GM18511 (cell line): ENCODE data around the gene BCL6B.
"Not testable (repeated sequence)": the region's sequence is repeated elsewhere in the genome, so short reads cannot be mapped to it uniquely, and the experiment has no call there.

Experiments
- ATAC-seq: cut with Tn5 transposase; IDR thresholded peaks from one replicate; pipeline ENCODE4 v1.9.1; 2021; ENCODE audit warnings: mild to moderate bottlenecking, moderate library complexity; ENCODE audit not compliant: unreplicated experiment

Gene BCL6B

DNA sequence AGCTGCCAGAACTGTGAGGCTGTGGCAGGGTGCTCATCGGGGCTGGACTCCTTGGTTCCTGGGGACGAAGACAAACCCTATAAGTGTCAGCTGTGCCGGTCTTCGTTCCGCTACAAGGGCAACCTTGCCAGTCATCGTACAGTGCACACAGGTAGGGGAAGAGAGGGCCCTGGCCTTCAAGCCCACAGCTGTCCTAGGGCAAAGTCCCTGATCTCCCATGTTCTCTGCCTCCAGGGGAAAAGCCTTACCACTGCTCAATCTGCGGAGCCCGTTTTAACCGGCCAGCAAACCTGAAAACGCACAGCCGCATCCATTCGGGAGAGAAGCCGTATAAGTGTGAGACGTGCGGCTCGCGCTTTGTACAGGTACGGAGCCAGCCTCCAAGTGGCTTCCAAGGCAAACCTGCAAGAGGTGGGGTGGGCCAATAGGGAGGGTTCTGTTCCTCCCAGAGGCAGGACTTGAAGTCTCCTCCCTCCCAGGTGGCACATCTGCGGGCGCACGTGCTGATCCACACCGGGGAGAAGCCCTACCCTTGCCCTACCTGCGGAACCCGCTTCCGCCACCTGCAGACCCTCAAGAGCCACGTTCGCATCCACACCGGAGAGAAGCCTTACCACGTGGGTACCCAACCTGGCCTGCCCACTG is 3.7 kb downstream of the BCL6B start:
- no peak for ATAC-seq

- no peak for ATAC-seq
These were observed 4.5 kb downstream of the BCL6B start for GRCh38 chr17:7027335-7027734.

DNA sequence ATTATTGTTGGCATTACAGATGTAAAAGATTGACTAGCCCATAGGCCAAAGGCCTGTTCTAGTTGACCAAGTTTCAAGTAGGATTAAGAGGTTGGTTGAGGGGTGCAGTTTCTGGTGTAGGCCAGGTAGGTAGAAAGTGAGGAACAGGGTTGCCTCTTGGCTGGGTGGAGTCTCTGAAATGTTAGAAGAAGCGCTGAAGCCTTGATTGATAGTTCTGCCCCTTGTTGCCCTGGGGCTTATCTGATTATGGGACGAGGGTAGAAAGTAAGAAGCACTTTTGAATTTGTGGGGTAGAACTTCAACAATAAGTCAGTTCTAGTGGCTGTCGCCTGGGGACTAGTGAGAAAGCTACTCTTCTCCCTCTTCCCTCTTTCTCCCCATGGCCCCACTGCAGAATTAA is 6.2 kb downstream of the BCL6B start:
- ATAC-seq, result no peak

GRCh38 chr17:7029659-7030058 is 6.8 kb downstream of the BCL6B start:
- no peak for ATAC-seq

DNA sequence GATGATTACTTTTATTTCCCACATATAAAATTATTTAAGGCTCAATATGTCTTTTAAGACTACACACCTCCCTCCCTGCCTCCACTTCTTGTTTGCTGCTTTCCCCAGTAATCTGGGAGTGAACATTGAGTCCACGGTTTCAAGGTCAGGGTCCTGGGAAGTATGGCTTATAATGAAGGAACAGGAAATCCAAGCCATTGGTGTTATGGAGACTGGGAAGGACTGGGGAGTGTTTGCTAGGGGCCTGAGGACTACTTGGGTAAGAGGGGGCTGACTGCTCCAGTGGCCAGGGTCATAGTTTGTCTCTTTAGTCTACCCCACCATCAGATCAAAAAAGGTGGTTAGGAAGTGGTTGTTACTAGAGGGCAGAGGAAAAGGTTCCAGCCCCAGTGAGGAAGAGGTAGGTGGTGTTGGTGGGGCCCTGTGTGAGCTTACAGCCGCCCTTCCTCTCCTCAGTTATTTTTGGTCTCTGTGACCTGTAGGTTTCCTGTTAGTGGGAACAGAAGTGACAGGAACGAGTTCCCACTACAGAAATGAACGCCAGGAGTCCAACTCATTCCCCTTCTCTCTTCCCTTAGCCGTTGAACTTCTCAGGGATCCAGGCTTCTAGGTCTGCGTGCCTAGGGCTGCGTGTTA is 12.2 kb downstream of the BCL6B start:
- peak; percentile 25 for ATAC-seq

GRCh38 chr17:7035591-7036368 is 12.9 kb downstream of the BCL6B start, which contains the start of gene SLC16A13:
TSS of gene SLC16A13 (plus strand) at chr17:7036015. CDS start at chr17:7036383, 368 bp downstream.
- ATAC-seq, result peak; percentile 89

DNA sequence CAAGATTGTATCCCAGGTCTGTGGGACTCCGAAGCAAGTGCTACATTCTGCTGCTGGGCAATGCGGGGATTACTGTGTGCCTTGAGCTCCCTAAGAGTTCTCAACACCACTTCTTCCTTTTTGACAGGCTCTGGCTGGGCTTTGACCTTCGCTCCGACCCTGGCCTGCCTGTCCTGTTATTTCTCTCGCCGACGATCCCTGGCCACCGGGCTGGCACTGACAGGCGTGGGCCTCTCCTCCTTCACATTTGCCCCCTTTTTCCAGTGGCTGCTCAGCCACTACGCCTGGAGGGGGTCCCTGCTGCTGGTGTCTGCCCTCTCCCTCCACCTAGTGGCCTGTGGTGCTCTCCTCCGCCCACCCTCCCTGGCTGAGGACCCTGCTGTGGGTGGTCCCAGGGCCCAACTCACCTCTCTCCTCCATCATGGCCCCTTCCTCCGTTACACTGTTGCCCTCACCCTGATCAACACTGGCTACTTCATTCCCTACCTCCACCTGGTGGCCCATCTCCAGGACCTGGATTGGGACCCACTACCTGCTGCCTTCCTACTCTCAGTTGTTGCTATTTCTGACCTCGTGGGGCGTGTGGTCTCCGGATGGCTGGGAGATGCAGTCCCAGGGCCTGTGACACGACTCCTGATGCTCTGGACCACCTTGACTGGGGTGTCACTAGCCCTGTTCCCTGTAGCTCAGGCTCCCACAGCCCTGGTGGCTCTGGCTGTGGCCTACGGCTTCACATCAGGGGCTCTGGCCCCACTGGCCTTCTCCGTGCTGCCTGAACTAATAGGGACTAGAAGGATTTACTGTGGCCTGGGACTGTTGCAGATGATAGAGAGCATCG is 15.4 kb downstream of the BCL6B start:
- no peak for ATAC-seq

- ATAC-seq, result no peak
These were observed 17.0 kb downstream of the BCL6B start for GRCh38 chr17:7039832-7040231.

DNA sequence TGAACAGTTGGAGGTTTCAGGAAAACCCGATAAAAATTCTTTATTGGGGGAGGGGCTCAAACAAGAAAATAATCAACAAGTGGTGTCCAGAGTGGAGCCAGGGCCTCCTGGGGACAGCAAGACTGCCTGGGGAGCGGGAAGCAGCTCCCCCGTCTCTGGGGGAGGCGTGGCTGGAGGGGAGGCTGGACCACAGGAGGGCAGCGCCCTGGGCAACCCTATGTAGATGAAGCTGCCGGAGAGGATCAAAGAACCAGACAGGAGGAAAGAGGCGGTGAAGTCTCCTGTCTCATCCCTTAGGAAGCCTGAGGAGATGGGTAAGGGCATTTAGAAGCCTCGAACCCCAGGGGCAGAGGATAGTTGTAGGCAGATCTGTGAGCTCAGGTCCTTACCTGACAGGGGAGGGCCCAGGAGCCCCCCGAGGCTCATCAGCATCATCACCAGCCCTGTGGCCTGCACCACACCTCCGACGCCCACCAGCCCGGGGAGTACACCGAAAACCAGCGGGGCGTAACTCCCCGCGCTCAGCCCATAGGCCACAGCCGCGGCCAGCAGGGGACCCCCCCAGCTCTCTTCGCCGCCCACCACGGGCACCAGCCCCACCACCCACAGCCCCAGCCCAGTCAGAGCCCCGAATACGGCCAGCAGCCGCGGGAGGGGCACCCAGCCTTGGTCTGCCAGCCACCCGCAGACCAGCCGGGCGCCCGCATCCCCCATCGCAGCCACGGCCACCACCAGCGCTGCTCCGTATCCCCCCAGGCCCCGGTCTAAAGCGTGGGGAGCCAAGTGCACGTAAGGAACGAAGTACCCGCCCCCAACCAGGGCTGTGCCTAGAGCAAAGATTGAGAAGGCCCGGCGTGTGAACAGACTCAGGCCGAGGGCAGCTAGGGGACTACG is 19.0 kb downstream of the BCL6B start:
- ATAC-seq, result no peak

DNA sequence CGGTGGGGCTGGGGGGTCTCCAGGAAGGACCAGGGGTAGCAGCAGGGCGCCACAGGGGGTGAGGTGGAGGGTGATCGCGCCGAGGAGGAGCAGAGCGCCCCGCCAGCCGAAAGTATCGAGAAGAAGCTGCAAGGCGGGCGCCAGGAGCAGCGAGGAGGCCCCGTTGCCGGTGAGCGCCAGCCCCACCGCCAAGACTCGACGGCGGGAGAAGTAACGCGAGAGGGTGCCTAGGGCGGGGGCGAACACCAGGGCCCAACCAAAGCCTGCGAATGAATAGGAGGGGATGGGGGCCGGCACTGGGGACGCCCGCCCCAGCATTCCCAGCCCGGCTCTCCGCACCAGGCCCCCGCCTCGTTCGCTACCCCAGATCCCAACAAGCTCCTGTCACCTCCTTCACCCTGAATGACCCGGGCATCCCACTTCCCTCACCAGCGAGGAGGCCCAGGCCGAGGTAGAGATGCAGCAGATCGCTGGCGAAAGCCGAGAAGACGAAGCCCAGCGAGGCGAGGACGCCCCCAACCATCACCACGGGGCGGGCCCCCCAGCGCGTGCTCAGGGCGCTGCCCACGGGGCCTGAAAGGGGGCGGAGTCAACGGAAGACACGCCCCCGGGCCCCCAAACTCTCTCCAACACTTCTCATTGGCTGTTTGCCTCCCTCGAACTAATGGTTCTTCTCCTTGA is 19.8 kb downstream of the BCL6B start:
- ATAC-seq, result no peak

- no peak for ATAC-seq
These were observed 20.3 kb downstream of the BCL6B start for GRCh38 chr17:7043182-7043496.

GRCh38 chr17:7043497-7044198 is 20.8 kb downstream of the BCL6B start, which contains the start of gene SLC16A11:
TSS of gene SLC16A11 (minus strand) at chr17:7044092. CDS start at chr17:7043513, 579 bp downstream.
- no peak for ATAC-seq

DNA sequence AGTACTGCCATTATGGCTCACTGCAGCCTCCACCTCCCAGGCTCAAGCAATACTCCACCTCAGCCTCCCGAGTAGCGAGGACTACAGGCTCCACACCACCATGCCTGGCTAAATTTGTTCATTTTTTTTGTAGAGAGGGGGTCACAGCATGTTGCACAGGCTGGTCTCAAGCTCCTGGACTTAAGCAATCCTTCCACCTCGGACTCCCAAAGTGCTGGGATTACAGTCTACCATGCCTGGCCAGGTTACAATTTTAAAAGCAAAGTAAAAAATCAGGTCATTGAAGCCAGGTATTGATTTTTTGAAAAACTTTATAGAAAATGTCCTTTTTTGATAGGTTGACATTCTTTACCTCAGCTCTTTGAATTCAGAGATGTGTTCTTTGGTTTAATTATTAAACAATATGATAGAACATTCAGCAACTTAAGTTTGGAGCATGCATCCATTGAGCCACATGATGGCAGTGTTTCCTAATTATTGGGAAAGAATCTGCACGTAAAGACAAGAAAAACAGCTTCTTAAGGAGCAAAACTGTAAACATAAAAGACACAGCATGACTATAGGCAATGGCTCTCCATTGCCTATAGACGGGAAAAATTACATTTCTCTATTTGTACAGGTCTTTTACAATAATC is 22.8 kb downstream of the BCL6B start:
- no peak for ATAC-seq

- ATAC-seq, result no peak
These were observed 23.4 kb downstream of the BCL6B start for GRCh38 chr17:7046127-7046724.

DNA sequence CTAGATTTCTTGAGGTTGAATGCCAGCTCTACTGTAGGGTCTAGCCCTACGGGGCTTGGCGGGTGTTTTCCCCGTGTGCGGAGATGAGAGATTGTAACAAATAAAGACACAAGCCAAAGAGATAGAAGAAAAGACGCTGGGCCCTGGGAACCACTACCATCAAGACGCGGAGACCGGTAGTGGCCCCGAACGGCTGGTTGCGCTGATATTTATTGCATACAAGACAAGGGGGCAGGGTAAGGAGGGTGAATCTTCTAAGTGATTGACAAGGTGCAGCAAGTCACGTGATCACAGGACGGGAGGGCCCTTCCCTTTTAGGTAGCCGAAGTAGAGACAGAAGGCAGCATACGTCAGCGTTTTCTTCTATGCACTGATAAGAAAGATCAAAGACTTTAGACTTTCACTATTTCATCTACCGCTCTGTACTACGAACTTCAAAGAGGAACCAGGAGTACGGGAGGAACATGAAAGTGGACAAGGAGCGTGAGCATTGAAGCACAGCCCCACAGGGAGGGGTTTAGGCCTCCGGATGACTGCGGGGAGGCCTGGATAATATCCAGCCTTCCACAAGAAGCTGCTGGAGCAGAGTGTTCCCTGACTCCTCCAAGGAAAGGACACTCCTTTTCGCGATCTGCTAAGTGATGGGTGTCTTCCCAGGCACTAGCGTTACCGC is 24.0 kb downstream of the BCL6B start:
- ATAC-seq, result not testable (repeated sequence)

GRCh38 chr17:7047566-7047965 is 24.7 kb downstream of the BCL6B start:
- no peak for ATAC-seq

GRCh38 chr17:7048968-7049367 is 26.1 kb downstream of the BCL6B start:
- no peak for ATAC-seq
